ENCODE results near the gene C19orf73. TPM values are rescaled to one million over a fixed set of nuclear protein-coding genes. Genes with fewer than 3 reads are reported as not detected.

The C19orf73 gene
- total RNA-seq, 1 donor from 2014 or later = 1.1 TPM

- intact Hi-C loops (cut with micrococcal nuclease) = loop anchor here (1.0 kb wide), 1 partner anchor 9 kb away; no protein-coding TSS in a partner anchor
These were observed 12.3 kb downstream of the C19orf73 start for GRCh38 chr19:49106648-49107135.

- intact Hi-C loops (cut with micrococcal nuclease) = no loop called here
These were observed 14.6 kb downstream of the C19orf73 start for GRCh38 chr19:49104229-49104864.

GRCh38 chr19:49103331-49104085, 15.4 kb downstream of the C19orf73 start:
- intact Hi-C loops (cut with micrococcal nuclease) = no loop called here

GRCh38 chr19:49102303-49102702, 16.6 kb downstream of the C19orf73 start:
- intact Hi-C loops (cut with micrococcal nuclease) = no loop called here

- intact Hi-C loops (cut with micrococcal nuclease) = no loop called here
These were observed 17.8 kb downstream of the C19orf73 start for GRCh38 chr19:49101160-49101559.

GRCh38 chr19:49098795-49099194, 20.1 kb downstream of the C19orf73 start:
- intact Hi-C loops (cut with micrococcal nuclease) = loop anchor here (2.0 kb wide), 1 partner anchor 16 kb away; the partner anchor contains the start of gene LIN7B

- intact Hi-C loops (cut with micrococcal nuclease) = loop anchor here (1.0 to 2.0 kb wide), 6 partner anchors 9 to 102 kb away; partner anchors contain the start of genes LIN7B and SNRNP70
These were observed 21.3 kb downstream of the C19orf73 start for GRCh38 chr19:49097453-49098288.

- intact Hi-C loops (cut with micrococcal nuclease) = no loop called here
These were observed 24.1 kb downstream of the C19orf73 start for GRCh38 chr19:49094505-49095482.

- intact Hi-C loops (cut with micrococcal nuclease) = no loop called here
These were observed 26.3 kb downstream of the C19orf73 start for GRCh38 chr19:49092686-49093085.

- intact Hi-C loops (cut with micrococcal nuclease) = no loop called here
These were observed 27.4 kb downstream of the C19orf73 start for GRCh38 chr19:49091391-49092038.

- intact Hi-C loops (cut with micrococcal nuclease) = loop anchor here (5.0 kb wide), 1 partner anchor 781 kb away; the partner anchor contains the start of gene PNKP
These were observed 32.6 kb downstream of the C19orf73 start for GRCh38 chr19:49086296-49086695.

- intact Hi-C loops (cut with micrococcal nuclease) = loop anchor here (1.0 to 5.0 kb wide), 11 partner anchors 11 to 781 kb away; partner anchors contain the start of genes C19orf73, CYTH2, FUZ and GYS1
These were observed 33.1 kb downstream of the C19orf73 start for GRCh38 chr19:49085868-49086232.

- intact Hi-C loops (cut with micrococcal nuclease) = loop anchor here (1.0 to 5.0 kb wide), 11 partner anchors 12 to 782 kb away; partner anchors contain the start of genes C19orf73, CYTH2, FUZ and GYS1
These were observed 33.7 kb downstream of the C19orf73 start, which contains the start of gene SNRNP70 for GRCh38 chr19:49085020-49085867. SNRNP70 (plus strand) TSS chr19:49085451; CDS start chr19:49086415, 964 bp downstream.

- intact Hi-C loops (cut with micrococcal nuclease) = loop anchor here (1.0 to 5.0 kb wide), 11 partner anchors 13 to 783 kb away; partner anchors contain the start of genes C19orf73, CYTH2, FUZ and GYS1
These were observed 34.5 kb downstream of the C19orf73 start for GRCh38 chr19:49084206-49085019.

GRCh38 chr19:49081273-49081672, 37.7 kb downstream of the C19orf73 start:
- intact Hi-C loops (cut with micrococcal nuclease) = no loop called here

- intact Hi-C loops (cut with micrococcal nuclease) = no loop called here
These were observed 38.6 kb downstream of the C19orf73 start for GRCh38 chr19:49080392-49080791.

- intact Hi-C loops (cut with micrococcal nuclease) = loop anchor here (1.0 kb wide), 1 partner anchor 70 kb away; no protein-coding TSS in a partner anchor
These were observed 44.1 kb downstream of the C19orf73 start for GRCh38 chr19:49074869-49075268.
